ENCODE results near the gene UTP4. TPM values are rescaled to one million over a fixed set of nuclear protein-coding genes. Genes with fewer than 3 reads are reported as not detected.

UTP4 gene
- total and polyA plus RNA-seq, 2 donors (not counting 3 experiments of a cell fraction or from before 2014, with no cell fraction given), result 56.1 to 59.5 TPM

GRCh38 chr16:69197573-69197972, 65.1 kb downstream of the UTP4 start:
- DNase-seq (ENCODE audit: low read depth, low spot score) (no peak), FAIRE-seq (no peak)
- CTCF ChIA-PET, result interaction anchor here (1.0 to 1.1 kb wide), 2 partner anchors 9 to 19 kb away, joined by 3 read pairs; no protein-coding TSS in a partner anchor
- H3K79me2 ChIP-seq (ENCODE audit: control insufficient read depth, insufficient read depth, low read length), result peaks cover 95% of the 10 kb centered on the region
- no peak overlapping the region for H2AFZ ChIP-seq (ENCODE audit: low read depth, low read length)
- no peak overlapping the region for H3K9ac ChIP-seq (replicated peaks; ENCODE audit: extremely low read depth, insufficient read depth, low read length)
- H3K4me3 ChIP-seq (replicated peaks in 1 of 3; ENCODE audit: insufficient read depth in 1 of 3, low read depth in 1 of 3, low read length in 3 of 3), result no peak overlapping the region
- no peaks in the 10 kb centered on the region for H3K27me3 ChIP-seq (ENCODE audit: control insufficient read depth in 2 of 2, insufficient read depth in 2 of 2, low read length in 2 of 2)
- POLR2A ChIA-PET, result no interaction called here
- dilution Hi-C loops (cut with MboI; ENCODE audit: extremely low pct_ligation_motif_present, low sequenced_read_pairs), result no loop called here
- peaks cover 4% of the 10 kb centered on the region for H3K4me1 ChIP-seq (ENCODE audit: control insufficient read depth, extremely low read depth, insufficient read depth, low read length)
- H3K9me3 ChIP-seq (replicated peaks; ENCODE audit: control insufficient read depth, insufficient read depth, low read length), result no peaks in the 10 kb centered on the region
- intact Hi-C loops (cut with micrococcal nuclease), result no loop called here
- no peak overlapping the region for H3K4me2 ChIP-seq (ENCODE audit: insufficient read depth, low read length)
- BruUV-seq (replicated peaks), result no TSS peak
- TF ChIP-seq FOS (IDR thresholded peaks at IDR 0.05; ENCODE audit: borderline replicate concordance, insufficient read depth, low read length) (no peak), JUN (IDR thresholded peaks at IDR 0.05; ENCODE audit: borderline replicate concordance, insufficient read depth, insufficient read length, low read depth) (no peak), MAX (IDR thresholded peaks at IDR 0.05; ENCODE audit: insufficient read depth, insufficient read length) (no peak), GATA2 (IDR thresholded peaks at IDR 0.05; ENCODE audit: insufficient read depth, insufficient read length, low read depth, low read length) (no peak), POLR2AphosphoS5 (IDR thresholded peaks at IDR 0.05; ENCODE audit: insufficient read depth, low read depth, low read length) (no peak), MYC (IDR thresholded peaks at IDR 0.05; ENCODE audit: low read depth, low read length) (no peak), CTCF (IDR thresholded peaks at IDR 0.05; ENCODE audit: extremely low read depth in 1 of 2, insufficient read depth in 1 of 2, low read depth in 1 of 2, low read length in 2 of 2) (no peak), POLR2A (IDR thresholded peaks at IDR 0.05; ENCODE audit: low read depth, low read length) (no peak), EZH2 (IDR thresholded peaks at IDR 0.05; ENCODE audit: borderline replicate concordance, low read depth, low read length, severe bottlenecking) (no peak)
- H3K36me3 ChIP-seq (ENCODE audit: control insufficient read depth in 2 of 2, extremely low read depth in 1 of 2, insufficient read depth in 2 of 2, low read length in 2 of 2), result no peaks in the 10 kb centered on the region
- H3K27ac ChIP-seq (ENCODE audit: insufficient read depth, low read depth, low read length), result no peak overlapping the region
- no peaks in the 10 kb centered on the region for H3K9me1 ChIP-seq (replicated peaks; ENCODE audit: control insufficient read depth, extremely low read depth, insufficient read depth, low read length)
- peaks cover 4% of the 10 kb centered on the region for H4K20me1 ChIP-seq (replicated peaks; ENCODE audit: control insufficient read depth, extremely low read depth, insufficient read depth, low read length)

All from endothelial cell of umbilical vein (primary cell).